HepG2 (cell line): Measurements from ENCODE around the gene PSPH. TPM values are rescaled to one million over a fixed set of nuclear protein-coding genes. Genes with fewer than 3 reads are reported as not detected.

Experiments used
- ATAC-seq: fragments of 200-7000 bp; cut with Tn5 transposase; 3 replicates; pipeline ENCODE4 v1.9.1; 2020; ENCODE audit warnings: mild to moderate bottlenecking, moderate library complexity
- Bru-seq: library from RNA; stranded (reverse); fragments of 400-500 nt; gene quantifications from one replicate; lab custom pipeline; 2021; lab: Mats Ljungman, UMichigan
- BruChase-seq, 2 experiments: library from RNA; stranded (reverse); fragments of 400-500 nt; gene quantifications; one replicate each; lab custom pipeline; 2021; lab: Mats Ljungman, UMichigan
- BruUV-seq: library from RNA; stranded (reverse); fragments of 400-500 nt; replicated peaks from 2 replicates; lab custom pipeline; 2021; lab: Mats Ljungman, UMichigan
- CTCF ChIA-PET: fragments of 300-600 bp; formaldehyde crosslinking; extraction: SDS; loops from one replicate; lab custom pipeline; 2021; ENCODE audit warnings: low total read pairs, inconsistent platforms, low intra/inter-chr PET ratio; lab: Yijun Ruan, JAX
- POLR2A ChIA-PET: fragments of 350-600 bp; sonication (Branson Sonifier 250); formaldehyde crosslinking; loops from one replicate; lab custom pipeline; 2020; ENCODE audit warnings: antibody characterized with exemption, inconsistent platforms; lab: Yijun Ruan, JAX
- DNase-seq: peaks from one replicate; pipeline ENCODE4 v3.0.0-alpha.2; 2015; ENCODE audit warnings: low spot score
- FAIRE-seq: peaks from 3 replicates; lab custom pipeline; 2011; peaks lifted over from hg19 to GRCh38; lab: Jason Lieb, UNC
- H2AFZ ChIP-seq: one replicate; pipeline ENCODE4 v1.6.1; 2011; ENCODE audit warnings: low read length, inconsistent platforms
- H3K27ac ChIP-seq: fragments of 300-600 bp; 3 replicates; pipeline ENCODE4 v1.8.0; 2011; ENCODE audit warnings: mixed run types, mild to moderate bottlenecking, mixed read lengths, low read length, inconsistent platforms; ENCODE audit not compliant: insufficient read depth; ENCODE audit errors: extremely low read length
- H3K27me3 ChIP-seq, 2 experiments: fragments of 200-600 bp in 1 of 2; 2 replicates in 1 of 2; 3 replicates in 1 of 2; pipeline versions ENCODE4 v1.6.0 to v1.8.0; 2011; ENCODE audit warnings: low read length in 2 of 2, mild to moderate bottlenecking in 2 of 2, moderate library complexity in 2 of 2, inconsistent platforms in 1 of 2; ENCODE audit not compliant: insufficient read depth in 2 of 2, control insufficient read depth in 1 of 2
- H3K36me3 ChIP-seq, 2 experiments: fragments of 200-600 bp in 1 of 2; replicated peaks in 1 of 2; 2 replicates in 1 of 2; 3 replicates in 1 of 2; pipeline versions ENCODE4 v1.5.1 to v1.8.0; 2011; ENCODE audit warnings: low read length in 2 of 2, inconsistent platforms in 1 of 2; ENCODE audit not compliant: insufficient read depth in 2 of 2, control insufficient read depth in 1 of 2
- H3K4me1 ChIP-seq: 2 replicates; pipeline ENCODE4 v1.5.1; 2012; ENCODE audit warnings: low read length, inconsistent platforms; ENCODE audit not compliant: insufficient read depth
- H3K4me2 ChIP-seq: 2 replicates; pipeline ENCODE4 v1.6.0; 2011; ENCODE audit warnings: low read depth, low read length, inconsistent platforms
- H3K4me3 ChIP-seq, 3 experiments: fragments of 200-600 bp in 1 of 3; sonication (generic), shearing (Covaris generic) in 1 of 3; replicated peaks in 1 of 3; 2 replicates each; pipeline ENCODE4 v1.5.1; 2011 to 2016; ENCODE audit warnings: low read length in 3 of 3, inconsistent platforms in 2 of 3, low read depth in 2 of 3, mild to moderate bottlenecking in 2 of 3, control low read depth in 1 of 3, mixed read lengths in 1 of 3; ENCODE audit not compliant: insufficient read depth in 1 of 3
- H3K79me2 ChIP-seq: one replicate; pipeline ENCODE4 v1.6.1; 2011; ENCODE audit warnings: low read length, inconsistent platforms; ENCODE audit not compliant: insufficient read depth
- H3K9ac ChIP-seq: 2 replicates; pipeline ENCODE4 v1.6.0; 2011; ENCODE audit warnings: mild to moderate bottlenecking, low read depth, low read length, inconsistent platforms; ENCODE audit not compliant: insufficient read depth
- H3K9me3 ChIP-seq: 2 replicates; pipeline ENCODE4 v1.5.1; 2012; ENCODE audit warnings: mild to moderate bottlenecking, low read length
- H4K20me1 ChIP-seq: 2 replicates; pipeline ENCODE4 v1.6.0; 2011; ENCODE audit warnings: inconsistent platforms, mild to moderate bottlenecking, low read length, moderate library complexity; ENCODE audit not compliant: insufficient read depth
- HNRNPUL1 ChIP-seq: fragments of 200-400 bp; formaldehyde crosslinking; IDR thresholded peaks from 2 replicates; pipeline ENCODE4 v1.6.1; 2017; ENCODE audit warnings: low read depth, mild to moderate bottlenecking, low read length, moderate library complexity
- HOXA3 ChIP-seq: sonication (generic); formaldehyde crosslinking; IDR thresholded peaks from 2 replicates; pipeline ENCODE4 v1.5.0; 2020; ENCODE audit warnings: missing genetic modification reagents
- KLF16 ChIP-seq, 2 experiments: sonication (generic) in 1 of 2; formaldehyde crosslinking in 1 of 2; IDR thresholded peaks; 2 replicates each; pipeline versions ENCODE4 v1.6.1 to v1.8.0; 2016 to 2023; ENCODE audit warnings: missing genetic modification reagents in 2 of 2, missing compliant biosample characterization in 1 of 2
- NFKB2 ChIP-seq: sonication (generic); formaldehyde crosslinking; IDR thresholded peaks from 2 replicates; pipeline ENCODE4 v1.4.0; 2020; ENCODE audit warnings: missing genetic modification reagents, borderline replicate concordance
- NR2F2 ChIP-seq: IDR thresholded peaks from 2 replicates; pipeline ENCODE4 v1.6.1; 2012; ENCODE audit warnings: low read depth, inconsistent platforms, borderline replicate concordance
- RXRA ChIP-seq: sonication (generic); formaldehyde crosslinking; IDR thresholded peaks from 2 replicates; pipeline ENCODE4 v1.5.1; 2020; ENCODE audit warnings: missing genetic modification reagents
- STAT5B ChIP-seq: sonication (generic); formaldehyde crosslinking; IDR thresholded peaks from 2 replicates; pipeline ENCODE4 v1.4.0; 2020; ENCODE audit warnings: missing genetic modification reagents
- ZBTB14 ChIP-seq: sonication (generic); formaldehyde crosslinking; IDR thresholded peaks from 2 replicates; pipeline ENCODE4 v1.4.0; 2020; ENCODE audit warnings: missing genetic modification reagents
- ZNF441 ChIP-seq: sonication (generic); formaldehyde crosslinking; IDR thresholded peaks from 2 replicates; pipeline ENCODE4 v1.7.0; 2021; ENCODE audit warnings: missing genetic modification reagents, borderline replicate concordance
- ZNF550 ChIP-seq: sonication (generic); formaldehyde crosslinking; IDR thresholded peaks from 2 replicates; pipeline ENCODE4 v1.4.0; 2020; ENCODE audit warnings: mild to moderate bottlenecking, missing genetic modification reagents, borderline replicate concordance
- WGBS: methylation state at CpG from one replicate; pipeline ENCODE4 v1.1.6; 2017; ENCODE audit warnings: low lambda C conversion rate; 5-methylcytosine and 5-hydroxymethylcytosine counted together
- in situ Hi-C: cut with HindIII; loops from 2 replicates; pipeline ENCODE4 v1.10.0; 2017; ENCODE audit warnings: low pct_unique_long_range_greater_than_20kb; ENCODE audit not compliant: extremely low pct_ligation_motif_present
- intact Hi-C: fragments of 100-400 bp; cut with micrococcal nuclease; formaldehyde crosslinking; loops from one replicate; pipeline ENCODE4 v1.10.0; 2022; ENCODE audit not compliant: unreplicated experiment
- long read RNA-seq, 2 experiments: library from RNA in 1 of 2; library from polyadenylated mRNA in 1 of 2; stranded (forward) in 1 of 2; unstranded in 1 of 2; transcript quantifications; one replicate each; pipeline ENCODE4 v2.0.0, GENCODE V29; 2019 to 2022
- polyA minus RNA-seq, 3 experiments: library from RNA; depleted of rRNA, polyadenylated mRNA; stranded (reverse); fragments of >200 nt; gene quantifications; 2 replicates each; pipeline ENCODE4 v1.2.3, GENCODE V29; 2011; ENCODE audit warnings: low replicate concordance in 1 of 3
- polyA plus RNA-seq, 8 experiments: library from polyadenylated mRNA; depleted of rRNA in 3 of 8; stranded (reverse) in 7 of 8; unstranded in 1 of 8; fragments of >200 nt; fragmentation: Illumina TruSeq in 4 of 8; extraction: Trizol in 4 of 8; gene quantifications; 2 replicates each; pipeline versions ENCODE4 v1.2.1 to v1.2.3, GENCODE V29; 2011 to 2016; ENCODE audit warnings: low read depth in 4 of 8, missing spikeins in 1 of 8, mixed read lengths in 1 of 8; ENCODE audit not compliant: insufficient read depth in 1 of 8
- total RNA-seq, 5 experiments: library from RNA; depleted of rRNA; stranded (reverse); fragments of >200 nt; fragmentation: Illumina TruSeq; extraction: Trizol; gene quantifications; 2 replicates each; pipeline ENCODE4 v1.2.3, GENCODE V29; 2016; ENCODE audit warnings: low read depth in 1 of 5

PSPH gene
- total RNA-seq (2016; rRNA removed; fragmentation: Illumina TruSeq; extraction: Trizol) (124 and 175 TPM in 2 replicates), polyA plus RNA-seq (2011; rRNA removed) (85.5 and 85.8 TPM in 2 replicates), polyA minus RNA-seq (2011; rRNA and poly(A)+ RNA removed; ENCODE audit: low replicate concordance) (48.6 and 65.8 TPM in 2 replicates), Bru-seq, nascent RNA (percentile 73 among the genes with signal in this experiment), BruChase-seq, experiment 1, labeled RNA remaining after a 6-hour chase (percentile 81 among the genes with signal in this experiment), BruChase-seq, experiment 2, labeled RNA remaining after a 2-hour chase (percentile 76 among the genes with signal in this experiment)
- 25.3 and 32.9 TPM in 2 replicates for total RNA-seq (2016; cell fraction: cytosol; rRNA removed; fragmentation: Illumina TruSeq; extraction: Trizol; ENCODE audit: low read depth)
- 124 and 200 TPM in 2 replicates for total RNA-seq (2016; cell fraction: insoluble cytoplasmic fraction; rRNA removed; fragmentation: Illumina TruSeq; extraction: Trizol)
- 65.6 and 67.9 TPM in 2 replicates for total RNA-seq (2016; cell fraction: membrane; rRNA removed; fragmentation: Illumina TruSeq; extraction: Trizol)
- total RNA-seq (2016; cell fraction: nucleus; rRNA removed; fragmentation: Illumina TruSeq; extraction: Trizol) = 54.9 and 62.4 TPM in 2 replicates
- polyA plus RNA-seq (2011; cell fraction: cytosol; rRNA removed) = 97.1 and 104 TPM in 2 replicates
- 23.5 and 32.4 TPM in 2 replicates for polyA plus RNA-seq (2011; cell fraction: nucleus; rRNA removed)
- polyA plus RNA-seq (2012) = 63.4 and 77.8 TPM in 2 replicates
- polyA plus RNA-seq (2016; cell fraction: cytosol; fragmentation: Illumina TruSeq; extraction: Trizol; ENCODE audit: low read depth) = 24.3 and 28.7 TPM in 2 replicates
- polyA plus RNA-seq (2016; cell fraction: insoluble cytoplasmic fraction; fragmentation: Illumina TruSeq; extraction: Trizol; ENCODE audit: low read depth) = 138 and 145 TPM in 2 replicates
- 40.5 and 43.9 TPM in 2 replicates for polyA plus RNA-seq (2016; cell fraction: membrane; fragmentation: Illumina TruSeq; extraction: Trizol; ENCODE audit: low read depth)
- 58.7 and 60.7 TPM in 2 replicates for polyA plus RNA-seq (2016; cell fraction: nucleus; fragmentation: Illumina TruSeq; extraction: Trizol; ENCODE audit: insufficient read depth, low read depth)
- polyA minus RNA-seq (2011; cell fraction: cytosol; rRNA and poly(A)+ RNA removed) = 59.8 and 64.2 TPM in 2 replicates
- 40.7 and 55.8 TPM in 2 replicates for polyA minus RNA-seq (2011; cell fraction: nucleus; rRNA and poly(A)+ RNA removed)
- long read RNA-seq, experiment 1, transcript PSPH-202 (8 exons, 2,178 nt) = major isoform, 6 of 126 reads
- long read RNA-seq, experiment 1, partial matches to known transcripts = 88 of 126 reads
- long read RNA-seq, experiment 1, other reads (novel, unspliced or antisense) = 31 of 126 reads
- long read RNA-seq, experiment 2, partial matches to known transcripts = 184 of 209 reads
- long read RNA-seq, experiment 2, other reads (novel, unspliced or antisense) = 21 of 209 reads

- 1% methylated on average over 14 of the region's 97 CpGs for WGBS
- peaks cover 79% of the 10 kb centered on the region for H3K4me1 ChIP-seq
- DNase-seq = peak; percentile 96
- in situ Hi-C loops (no loop called here), intact Hi-C loops (loop anchor here (1.0 kb wide), 2 partner anchors 11 to 17 kb away; no protein-coding TSS in a partner anchor)
- H2AFZ ChIP-seq = no peak within 1 kb of the TSS
- H3K27me3 ChIP-seq = no peaks in the 10 kb centered on the region; a peak in 1 of 5 replicates
- ATAC-seq = peak; percentile 94
- H3K9me3 ChIP-seq = no peaks in the 10 kb centered on the region
- no peaks in the 10 kb centered on the region; the same call in none of the 2 replicates for H4K20me1 ChIP-seq
- no TSS peak for BruUV-seq
- H3K27ac ChIP-seq = peak within 1 kb of the TSS; percentile 87
- H3K9ac ChIP-seq = peak within 1 kb of the TSS; percentile 92
- H3K4me3 ChIP-seq = peak within 1 kb of the TSS; percentile 81 to 98 (median 91)
- H3K4me2 ChIP-seq = peak within 1 kb of the TSS; percentile 78
- ChIA-PET CTCF (no interaction called here), POLR2A (interaction anchor here (0.7 to 4.1 kb wide), 22 partner anchors 8 to 863 kb away, joined by 3 to 144 read pairs (median 6); partner anchors contain the start of genes CHCHD2, NIPSNAP2 and SUMF2)
- H3K79me2 ChIP-seq = peaks cover 60% of the 10 kb centered on the region
- FAIRE-seq = peak; percentile 76
- H3K36me3 ChIP-seq = peaks cover 2 to 27% of the 10 kb centered on the region in 2 experiments; a peak in 4 of 5 replicates
- TF ChIP-seq RXRA (peak; percentile 81; the same call in 1 of the 2 replicates), ZNF441 (CRISPR knock-in tag) (peak; percentile 66; the same call in 1 of the 2 replicates), ZBTB14 (CRISPR knock-in tag) (peak; percentile 80), NR2F2 (no peak), KLF16 (CRISPR knock-in tag; IDR thresholded peaks at IDR 0.05) (peak in 1 of 2 experiments; percentile 73; a peak in 2 of 4 replicates), HNRNPUL1 (peak; percentile 44; the same call in 1 of the 2 replicates), NFKB2 (peak; percentile 84), HOXA3 (peak; percentile 91), STAT5B (no peak; the same call in 1 of the 2 replicates), ZNF550 (CRISPR knock-in tag) (0 out of 2 replicates have a peak, but pooled peaks have one; percentile 8)
Observed at GRCh38 chr7:56051339-56052191, at the start of gene PSPH, which contains the start of gene CCT6A. Gene PSPH (minus strand): TSS chr7:56051444. CDS start chr7:56021212, 30,232 bp downstream. Gene CCT6A (plus strand): TSS chr7:56051765. CDS start chr7:56051849, 84 bp downstream.
